AG08396 (cell line): ENCODE data around the gene PRKAR2B.
"Not testable (repeated sequence)": the region's sequence is repeated elsewhere in the genome, so short reads cannot be mapped to it uniquely, and the experiment has no call there.

ENCODE experiments used
- DNase-seq: peaks from one replicate; pipeline ENCODE4 v3.0.0; 2012; ENCODE audit warnings: low spot score, mixed read lengths

The PRKAR2B gene

DNA sequence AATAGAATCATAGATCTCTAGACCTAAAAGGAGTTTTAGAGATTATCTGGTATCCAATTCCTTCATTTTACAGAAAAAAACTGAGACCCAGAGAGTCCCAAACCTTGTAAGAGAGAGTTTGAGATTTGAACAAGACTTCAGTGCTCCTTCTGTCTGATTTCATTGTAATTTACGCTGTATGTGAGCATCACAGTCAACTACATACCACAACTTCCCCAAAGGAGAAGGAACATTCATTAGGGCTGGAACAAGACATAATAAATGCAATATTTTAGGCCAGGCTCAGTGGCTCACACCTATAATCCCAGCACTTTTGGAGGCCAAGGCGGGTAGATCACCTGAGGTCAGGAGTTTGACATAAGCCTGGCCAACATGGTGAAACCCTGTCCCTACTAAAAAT is 17.3 kb upstream of the PRKAR2B start:
- DNase-seq, result no peak

GRCh38 chr7:107029061-107029763 is 15.3 kb upstream of the PRKAR2B start:
- no peak for DNase-seq

DNA sequence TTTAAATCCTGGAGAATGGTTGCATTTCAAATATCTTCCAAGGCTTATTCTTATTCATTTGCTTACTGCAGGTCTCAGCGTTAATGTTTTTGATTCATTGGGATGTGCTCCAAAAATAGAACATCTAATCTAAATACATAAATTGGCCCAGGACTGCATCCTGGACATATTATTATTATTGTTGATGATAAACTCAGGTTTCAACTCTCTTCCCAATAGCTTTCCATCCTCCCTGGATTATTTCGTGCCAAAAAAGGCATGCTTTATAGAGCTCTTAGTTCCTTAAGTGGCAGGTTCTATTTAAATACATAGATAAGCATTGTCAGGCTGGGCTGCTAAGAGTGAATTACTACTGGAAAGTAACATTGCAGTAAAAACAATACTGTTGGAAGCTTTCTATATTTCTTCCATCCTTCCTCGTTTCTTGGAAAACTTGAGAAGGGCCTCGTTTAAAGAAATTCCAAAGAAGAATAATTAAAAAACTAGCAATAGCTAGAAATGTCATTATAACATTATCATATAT is 14.7 kb upstream of the PRKAR2B start:
- no peak for DNase-seq

GRCh38 chr7:107032050-107032449 is 12.5 kb upstream of the PRKAR2B start:
- no peak for DNase-seq

DNA sequence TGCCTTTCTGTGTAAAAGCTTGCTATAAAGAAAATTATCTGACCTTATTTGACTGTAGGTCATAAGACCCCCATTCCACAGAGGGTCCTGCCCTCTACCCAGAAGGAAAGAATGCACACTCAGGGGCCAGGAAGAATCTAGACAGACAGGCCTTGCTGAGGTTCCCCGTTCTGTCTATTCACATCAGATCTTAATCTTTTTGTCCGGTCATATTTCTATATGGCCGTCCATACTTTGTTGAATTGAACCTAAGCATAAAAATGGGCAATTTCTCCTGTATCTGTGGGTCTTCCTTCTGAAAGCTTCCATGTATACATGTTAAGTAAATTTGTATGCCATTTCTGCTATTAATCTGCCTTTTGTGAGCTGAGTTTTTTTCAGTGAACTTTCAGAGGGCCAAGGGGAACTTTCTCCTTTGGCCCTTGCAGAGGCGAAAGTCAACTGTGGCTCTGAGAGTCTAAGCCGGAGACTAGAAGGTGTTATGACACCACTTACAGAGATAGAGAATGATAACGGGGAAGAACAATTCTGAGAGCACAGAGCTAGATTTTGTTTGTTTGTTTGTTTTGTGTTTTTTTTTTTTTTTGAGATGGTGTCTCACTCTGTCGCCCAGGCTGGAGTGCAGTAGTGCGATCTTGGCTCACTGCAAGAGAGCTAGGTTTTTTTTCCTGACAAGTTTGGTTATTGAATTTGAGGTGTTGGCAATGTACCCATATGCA is 11.6 kb upstream of the PRKAR2B start:
- DNase-seq, result no peak

DNA sequence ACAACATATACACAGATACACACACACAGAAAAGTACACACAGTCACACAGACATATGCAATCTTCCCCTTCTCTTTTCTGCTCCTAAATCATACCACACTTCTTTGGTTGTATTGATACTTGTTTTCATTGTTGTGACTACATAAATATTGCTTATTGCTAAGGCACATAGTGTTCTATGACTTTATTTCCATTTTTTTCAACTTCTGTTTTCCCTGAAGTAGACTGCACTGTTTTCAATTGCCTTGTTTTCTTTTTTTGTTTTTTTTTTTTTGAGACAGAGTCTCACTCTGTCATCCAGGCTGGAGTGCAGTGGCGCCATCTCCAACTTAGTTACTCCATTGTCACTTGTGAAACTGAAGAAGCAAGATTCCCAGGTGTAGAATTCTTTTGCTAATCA is 10.0 kb upstream of the PRKAR2B start:
- DNase-seq, result no peak

- peak; percentile 82 for DNase-seq
Observed at GRCh38 chr7:107035446-107035845, 9.1 kb upstream of the PRKAR2B start.

- no peak for DNase-seq
Observed at GRCh38 chr7:107036535-107036934, 8.0 kb upstream of the PRKAR2B start.

DNA sequence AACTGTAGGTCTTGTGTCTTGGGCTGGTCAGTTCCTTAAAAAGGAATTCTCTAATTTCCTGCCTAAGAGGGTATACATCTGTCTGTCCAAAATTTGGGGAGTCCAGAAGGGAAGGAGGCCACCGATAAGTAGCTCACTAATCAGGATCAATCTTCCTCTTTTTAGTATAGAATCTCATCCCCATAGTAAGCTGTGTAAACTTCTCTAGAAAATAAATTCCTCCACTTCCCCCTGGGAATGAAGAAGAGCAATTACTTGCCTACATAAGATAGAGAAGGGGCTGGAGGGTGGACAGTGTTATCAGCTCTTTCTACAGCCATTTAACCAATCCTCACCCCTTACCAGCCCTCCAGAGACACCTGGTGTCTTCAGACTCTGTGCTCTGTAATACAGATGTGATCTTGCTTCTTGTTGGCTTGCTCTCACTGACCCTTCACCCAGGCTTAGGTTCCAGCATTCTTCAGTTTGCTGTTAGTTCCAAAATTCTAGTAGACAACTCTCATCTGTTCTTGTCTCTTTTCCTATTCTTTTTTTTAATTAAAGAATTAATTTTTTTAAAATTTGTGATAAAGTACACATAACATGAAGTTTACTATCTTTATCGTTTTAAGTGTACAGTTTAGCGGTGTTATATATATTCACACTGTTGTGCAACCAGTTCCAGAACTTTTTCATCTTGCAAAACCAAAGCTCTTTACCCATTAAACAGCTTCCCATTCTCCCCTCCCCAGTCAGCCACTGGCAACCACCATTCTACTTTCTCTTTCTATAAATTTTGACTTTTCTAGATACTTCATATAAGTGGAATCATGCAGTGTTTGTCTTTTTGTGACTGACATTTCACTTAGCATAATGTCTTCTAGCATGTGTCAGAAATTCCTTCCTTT is 6.5 kb upstream of the PRKAR2B start:
- DNase-seq, result no peak

DNA sequence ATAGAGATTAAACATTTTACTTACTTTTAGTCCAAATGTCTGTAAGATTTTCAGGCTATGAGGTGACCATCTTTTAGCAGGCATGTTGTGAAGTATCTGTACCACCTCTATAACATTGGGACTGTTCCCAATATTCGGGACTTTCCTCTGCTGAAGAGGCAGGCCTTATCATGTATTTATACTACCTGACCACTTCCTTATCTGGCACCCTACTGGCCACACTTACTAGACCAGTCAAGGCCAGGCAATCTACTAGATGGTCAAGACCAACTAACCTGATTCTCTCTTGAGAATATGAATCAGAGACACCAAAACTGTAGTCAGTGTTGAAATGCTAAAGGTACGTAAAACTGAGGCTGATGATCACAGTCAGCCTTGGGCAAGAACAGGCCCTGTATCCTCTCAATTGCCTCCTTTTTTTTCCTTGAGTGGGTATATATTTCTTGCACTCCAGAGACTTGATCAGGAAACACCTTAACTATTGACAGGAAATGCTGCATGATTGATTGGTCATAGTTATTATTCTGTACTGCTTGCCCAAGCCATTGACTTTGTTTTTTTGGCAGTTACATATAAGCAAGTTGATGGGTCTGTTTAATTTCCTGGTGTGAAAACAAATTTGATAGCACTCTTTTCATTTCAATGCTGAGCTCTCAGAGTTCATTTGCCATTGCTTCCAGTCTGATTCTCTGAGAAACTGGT is 5.2 kb upstream of the PRKAR2B start:
- no peak for DNase-seq

DNA sequence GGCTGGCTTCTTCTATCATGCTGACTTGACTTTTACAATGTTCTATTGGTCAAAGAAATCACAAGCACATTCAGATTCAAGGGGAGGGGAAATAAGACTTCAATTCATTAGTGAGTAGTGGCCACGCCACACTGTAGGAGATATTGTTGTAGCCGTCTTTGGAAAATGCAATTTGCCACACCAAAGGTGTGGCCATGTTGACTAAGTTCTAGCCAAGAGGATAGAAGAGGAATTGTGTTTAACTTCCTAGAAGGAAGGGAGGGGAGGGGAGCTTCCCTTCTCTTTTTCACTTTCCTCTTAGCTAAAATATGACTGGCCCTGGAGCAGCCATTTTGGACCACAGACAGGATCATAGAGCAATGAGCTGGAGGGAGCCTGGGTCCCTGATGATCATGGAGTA is 3.4 kb upstream of the PRKAR2B start:
- no peak for DNase-seq

DNA sequence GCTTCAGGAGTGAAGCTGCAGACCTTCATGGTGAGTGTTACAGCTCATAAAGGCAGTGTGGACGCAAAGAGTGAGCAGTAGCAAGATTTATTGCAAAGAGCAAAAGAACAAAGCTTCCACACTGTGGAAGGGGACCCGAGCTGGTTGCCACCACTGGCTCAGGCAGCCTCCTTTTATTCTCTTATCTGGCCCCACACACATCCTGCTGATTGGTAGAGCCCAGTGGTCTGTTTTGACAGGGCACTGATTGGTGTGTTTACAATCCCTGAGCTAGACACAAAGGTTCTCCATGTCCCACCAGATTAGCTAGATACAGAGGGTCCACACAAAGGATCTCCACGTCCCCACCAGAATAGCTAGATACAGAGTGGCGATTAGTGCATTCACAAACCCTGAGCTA is 2.7 kb upstream of the PRKAR2B start:
- DNase-seq, result not testable (repeated sequence)

- DNase-seq, result not testable (repeated sequence)
Observed at GRCh38 chr7:107042326-107042910, 2.1 kb upstream of the PRKAR2B start.

- DNase-seq, result no peak
Observed at GRCh38 chr7:107043491-107043890, 1.0 kb upstream of the PRKAR2B start.

GRCh38 chr7:107043921-107044346 is 571 bp upstream of the PRKAR2B start:
- peak; percentile 31 for DNase-seq

- peak; percentile 14 for DNase-seq
Observed at GRCh38 chr7:107045195-107045960, 873 bp downstream of the PRKAR2B start.

DNA sequence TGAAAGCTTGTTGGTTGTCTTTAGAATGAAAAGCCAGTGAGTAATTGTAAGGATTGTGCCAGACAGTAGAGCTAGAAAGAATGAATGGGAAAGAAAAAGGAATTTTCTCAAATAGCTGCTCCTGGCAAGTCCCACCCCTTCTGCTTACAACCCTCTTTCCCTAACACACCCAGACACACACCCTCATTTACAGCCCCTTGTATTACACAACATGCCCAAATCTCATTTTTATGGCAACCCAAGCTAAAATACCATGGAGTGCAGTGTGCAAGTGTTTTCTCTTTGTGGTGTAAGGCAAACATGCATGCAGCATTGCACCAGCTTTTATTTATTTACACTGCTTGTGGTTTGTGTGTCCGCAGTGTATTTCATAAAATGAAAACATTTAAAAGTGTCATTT is 1.5 kb downstream of the PRKAR2B start:
- peak; percentile 69 for DNase-seq

GRCh38 chr7:107046491-107047259 is 2.2 kb downstream of the PRKAR2B start:
- no peak for DNase-seq

DNA sequence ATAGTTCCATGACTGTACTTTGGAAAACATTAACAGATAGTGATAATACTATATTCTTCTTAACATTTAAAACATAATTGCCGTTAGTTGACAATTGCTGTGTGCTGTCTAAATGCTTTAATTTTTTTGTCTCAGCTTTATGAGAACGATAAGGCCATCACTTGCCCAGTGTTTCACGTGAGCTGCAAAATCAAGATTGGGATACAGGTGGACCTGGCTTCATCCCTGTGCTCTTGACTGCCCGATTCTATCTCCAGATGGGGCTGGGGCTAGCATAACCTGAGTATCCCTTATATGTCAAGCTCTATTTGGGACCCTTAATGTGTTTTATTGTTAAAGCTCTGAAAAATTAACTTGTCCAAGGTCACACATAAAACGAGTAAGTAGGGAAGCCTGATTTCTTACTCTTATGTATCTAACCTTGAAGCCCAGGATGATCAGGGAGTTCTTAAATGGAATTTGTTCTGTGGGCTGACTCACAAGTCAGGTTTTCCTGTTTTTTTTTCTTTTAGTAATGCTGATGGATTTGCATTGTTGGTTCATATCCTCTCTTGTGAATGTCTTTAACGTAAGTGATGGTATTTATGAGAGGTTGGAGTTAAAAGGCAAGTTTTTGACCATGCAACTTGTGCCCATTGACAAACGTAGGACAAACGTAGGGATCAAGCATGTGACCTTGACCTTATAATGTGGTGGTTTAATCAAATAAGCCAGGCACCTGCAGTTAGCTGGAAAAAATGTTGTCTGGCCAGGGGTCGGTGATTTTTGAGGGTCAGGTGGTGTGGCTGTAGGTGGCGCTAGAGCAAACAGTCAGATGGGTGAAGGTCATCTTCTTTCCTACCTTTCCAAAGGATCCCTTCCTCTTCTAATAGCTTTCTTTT is 3.6 kb downstream of the PRKAR2B start:
- no peak for DNase-seq
